ENCODE data around the gene KIF1A.

DNA sequence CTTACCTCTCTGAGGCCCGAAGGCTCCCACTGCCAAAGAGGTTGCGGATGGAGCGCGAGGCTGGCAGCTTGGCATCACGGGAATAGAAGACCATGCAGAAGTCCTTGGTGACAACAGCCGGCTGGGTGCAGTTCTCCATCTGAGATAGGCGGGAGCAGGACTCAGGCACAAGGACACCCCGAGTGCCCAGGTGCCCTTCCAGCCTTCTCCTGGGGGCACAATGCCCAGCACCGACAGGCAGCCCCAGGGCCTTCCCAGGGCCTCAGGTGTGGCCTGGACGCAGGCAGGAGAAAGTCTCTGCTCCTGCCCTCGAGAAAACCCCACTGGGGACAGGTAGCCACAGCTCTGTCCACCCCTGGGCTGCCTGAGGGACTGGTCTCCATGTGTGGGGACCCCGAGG, 94.8 kb downstream of the KIF1A start:
- TF ChIP-seq TCF12 (IDR thresholded peaks at IDR 0.05) (no peak), TCF12 (CRISPR knock-in tag; IDR thresholded peaks at IDR 0.05) (no peak), ATF3 (CRISPR knock-in tag; IDR thresholded peaks at IDR 0.05) (no peak), FOXM1 (CRISPR knock-in tag; IDR thresholded peaks at IDR 0.05) (no peak), NR3C1 (CRISPR knock-in tag; IDR thresholded peaks at IDR 0.05) (no peak), PATZ1 (CRISPR knock-in tag; IDR thresholded peaks at IDR 0.05) (no peak), TP53 (CRISPR knock-in tag; conservative IDR thresholded peaks at IDR 0.05) (no peak), CTCF (CRISPR knock-in tag; IDR thresholded peaks at IDR 0.05) (no peak), TOPORS (CRISPR knock-in tag; IDR thresholded peaks at IDR 0.05) (no peak), HOXA7 (CRISPR knock-in tag; IDR thresholded peaks at IDR 0.05) (no peak), FOSL1 (CRISPR knock-in tag; IDR thresholded peaks at IDR 0.05; ENCODE audit: borderline replicate concordance) (no peak), SYNCRIP (IDR thresholded peaks at IDR 0.05; ENCODE audit: insufficient read depth, low read depth, low read length) (no peak), REST (IDR thresholded peaks at IDR 0.05; ENCODE audit: borderline replicate concordance in 1 of 2, low read depth in 1 of 2, low read length in 2 of 2) (no peak)
